Progenitor cell of endocrine pancreas (in vitro differentiated cells): Measurements from ENCODE around the gene AKT2. TPM values are rescaled to one million over a fixed set of nuclear protein-coding genes. Genes with fewer than 3 reads are reported as not detected.
A peak's percentile ranks its signal among the peaks of the same experiment; 100 is the strongest.

Source experiments
- DNase-seq: peaks from one replicate; pipeline ENCODE4 v3.0.0; 2021; ENCODE audit warnings: low spot score; ENCODE audit not compliant: unreplicated experiment
- H3K27ac Mint-ChIP-seq: 2 replicates; pipeline ENCODE4 v1.8.0; 2021; ENCODE audit warnings: mild to moderate bottlenecking, moderate library complexity, mixed read lengths
- H3K27me3 Mint-ChIP-seq: 2 replicates; pipeline ENCODE4 v1.8.0; 2021; ENCODE audit warnings: mixed read lengths
- H3K36me3 Mint-ChIP-seq: 2 replicates; pipeline ENCODE4 v1.8.0; 2022; ENCODE audit warnings: mixed read lengths; ENCODE audit not compliant: insufficient read depth
- H3K4me1 Mint-ChIP-seq: 2 replicates; pipeline ENCODE4 v1.8.0; 2021; ENCODE audit warnings: low read depth, mixed read lengths
- H3K4me3 Mint-ChIP-seq: 2 replicates; pipeline ENCODE4 v1.8.0; 2021; ENCODE audit warnings: low read depth, mild to moderate bottlenecking, moderate library complexity, mixed read lengths
- H3K9me3 Mint-ChIP-seq: 2 replicates; pipeline ENCODE4 v1.8.0; 2021; ENCODE audit warnings: low read depth, mixed read lengths
- total RNA-seq: library from RNA; stranded (reverse); gene quantifications from 2 replicates; pipeline ENCODE4 v1.2.1, GENCODE V29; 2021
- TF ChIP-seq, protein P1 (sequence below): fragments of 200-600 bp; sonication (generic); IDR thresholded peaks from one replicate; pipeline ENCODE4 v1.5.0; 2021; ENCODE audit warnings: antibody characterized with exemption, mild to moderate bottlenecking; ENCODE audit not compliant: unreplicated experiment

AKT2 gene
- total RNA-seq, 1 donor from 2014 or later: 200 TPM

DNA sequence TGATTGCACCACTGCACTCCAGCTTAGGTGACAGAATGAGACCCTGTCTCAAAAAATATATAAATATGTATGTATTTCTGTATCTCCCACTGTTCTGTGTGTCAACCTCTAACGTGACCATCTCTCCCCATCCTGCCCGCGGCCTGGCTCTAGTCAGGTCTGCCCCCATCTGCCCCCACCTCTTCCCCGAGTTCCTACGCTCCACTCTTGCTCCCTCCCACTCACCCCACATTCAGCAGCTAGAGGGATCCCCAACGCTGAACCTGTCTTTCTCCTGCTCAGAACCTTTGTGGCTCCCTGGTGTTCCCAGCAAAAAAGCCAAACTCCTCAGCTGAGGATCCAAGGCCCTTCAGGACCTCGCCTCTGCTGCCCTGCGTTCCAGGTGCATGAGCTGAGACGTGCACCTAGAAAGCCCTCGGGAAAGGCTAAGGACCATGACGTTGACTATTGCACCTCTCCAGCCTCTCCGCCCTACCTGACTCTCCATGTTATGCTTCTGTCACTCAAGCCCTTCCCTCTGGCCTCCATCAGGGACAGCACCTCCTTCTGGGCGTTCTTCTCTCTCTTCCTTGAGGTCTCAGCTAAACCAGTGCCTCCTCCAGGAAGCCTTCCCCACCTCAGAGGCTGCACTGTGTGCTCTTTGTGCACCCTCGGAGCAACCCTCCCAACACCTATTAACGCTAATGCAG lies 18.1 kb downstream of the AKT2 start:
- H3K36me3 Mint-ChIP-seq: peaks cover 8% of the 10 kb centered on the region
- no peaks in the 10 kb centered on the region for H3K27me3 Mint-ChIP-seq
- no peaks in the 10 kb centered on the region for H3K4me1 Mint-ChIP-seq
- DNase-seq: no peak
- H3K9me3 Mint-ChIP-seq: no peaks in the 10 kb centered on the region
- no peak overlapping the region for H3K4me3 Mint-ChIP-seq
- TF ChIP-seq, protein P1, sequence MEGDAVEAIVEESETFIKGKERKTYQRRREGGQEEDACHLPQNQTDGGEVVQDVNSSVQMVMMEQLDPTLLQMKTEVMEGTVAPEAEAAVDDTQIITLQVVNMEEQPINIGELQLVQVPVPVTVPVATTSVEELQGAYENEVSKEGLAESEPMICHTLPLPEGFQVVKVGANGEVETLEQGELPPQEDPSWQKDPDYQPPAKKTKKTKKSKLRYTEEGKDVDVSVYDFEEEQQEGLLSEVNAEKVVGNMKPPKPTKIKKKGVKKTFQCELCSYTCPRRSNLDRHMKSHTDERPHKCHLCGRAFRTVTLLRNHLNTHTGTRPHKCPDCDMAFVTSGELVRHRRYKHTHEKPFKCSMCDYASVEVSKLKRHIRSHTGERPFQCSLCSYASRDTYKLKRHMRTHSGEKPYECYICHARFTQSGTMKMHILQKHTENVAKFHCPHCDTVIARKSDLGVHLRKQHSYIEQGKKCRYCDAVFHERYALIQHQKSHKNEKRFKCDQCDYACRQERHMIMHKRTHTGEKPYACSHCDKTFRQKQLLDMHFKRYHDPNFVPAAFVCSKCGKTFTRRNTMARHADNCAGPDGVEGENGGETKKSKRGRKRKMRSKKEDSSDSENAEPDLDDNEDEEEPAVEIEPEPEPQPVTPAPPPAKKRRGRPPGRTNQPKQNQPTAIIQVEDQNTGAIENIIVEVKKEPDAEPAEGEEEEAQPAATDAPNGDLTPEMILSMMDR: no peak
- peak overlapping the region; percentile 26 for H3K27ac Mint-ChIP-seq

DNA sequence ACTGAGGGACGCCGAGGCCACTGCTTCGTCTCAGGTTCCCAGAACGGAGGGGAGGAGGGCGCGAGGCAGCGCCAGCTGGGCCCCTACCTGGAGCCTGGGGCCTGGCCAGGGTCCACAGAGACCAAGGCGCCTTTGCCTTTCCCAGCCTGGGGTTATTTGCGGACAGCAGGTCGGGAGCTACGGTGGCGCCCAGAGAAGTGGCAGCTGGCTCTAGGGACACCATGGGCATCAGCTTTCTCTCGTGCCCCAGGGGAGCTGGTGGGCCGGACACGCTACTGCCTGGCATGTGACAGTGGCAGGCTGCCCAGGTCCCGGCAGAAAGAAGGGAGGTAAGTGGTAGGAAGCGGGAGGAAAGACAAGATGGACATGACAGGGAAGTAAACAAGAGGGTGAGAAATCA lies 19.0 kb downstream of the AKT2 start:
- Mint-ChIP-seq H3K4me1 (no peaks in the 10 kb centered on the region), H3K27me3 (no peaks in the 10 kb centered on the region), H3K9me3 (no peaks in the 10 kb centered on the region), H3K36me3 (peaks cover 10% of the 10 kb centered on the region), H3K27ac (peak overlapping the region; percentile 85), H3K4me3 (no peak overlapping the region)
- DNase-seq: no peak
- TF ChIP-seq, protein P1: no peak

DNA sequence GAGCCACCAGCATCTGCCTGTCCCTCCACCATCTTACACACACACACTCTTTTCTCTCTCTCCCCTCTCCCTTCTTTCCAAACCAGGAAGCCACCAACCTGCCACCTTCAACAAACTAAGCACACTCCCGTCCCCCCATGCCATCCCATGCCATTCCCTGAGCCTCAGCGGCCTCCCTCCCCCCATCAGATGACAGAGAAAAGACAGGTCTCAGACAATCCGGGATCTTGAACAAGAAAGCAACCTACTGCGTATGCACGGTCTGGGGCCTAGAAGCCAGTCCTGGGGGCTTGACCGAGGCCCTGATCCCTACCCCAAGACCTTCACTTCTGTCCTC lies 19.4 kb downstream of the AKT2 start:
- Mint-ChIP-seq H3K4me1 (no peaks in the 10 kb centered on the region), H3K27me3 (no peaks in the 10 kb centered on the region), H3K9me3 (no peaks in the 10 kb centered on the region), H3K27ac (no peak overlapping the region), H3K36me3 (peaks cover 11% of the 10 kb centered on the region), H3K4me3 (no peak overlapping the region)
- TF ChIP-seq, protein P1: no peak
- no peak for DNase-seq

DNA sequence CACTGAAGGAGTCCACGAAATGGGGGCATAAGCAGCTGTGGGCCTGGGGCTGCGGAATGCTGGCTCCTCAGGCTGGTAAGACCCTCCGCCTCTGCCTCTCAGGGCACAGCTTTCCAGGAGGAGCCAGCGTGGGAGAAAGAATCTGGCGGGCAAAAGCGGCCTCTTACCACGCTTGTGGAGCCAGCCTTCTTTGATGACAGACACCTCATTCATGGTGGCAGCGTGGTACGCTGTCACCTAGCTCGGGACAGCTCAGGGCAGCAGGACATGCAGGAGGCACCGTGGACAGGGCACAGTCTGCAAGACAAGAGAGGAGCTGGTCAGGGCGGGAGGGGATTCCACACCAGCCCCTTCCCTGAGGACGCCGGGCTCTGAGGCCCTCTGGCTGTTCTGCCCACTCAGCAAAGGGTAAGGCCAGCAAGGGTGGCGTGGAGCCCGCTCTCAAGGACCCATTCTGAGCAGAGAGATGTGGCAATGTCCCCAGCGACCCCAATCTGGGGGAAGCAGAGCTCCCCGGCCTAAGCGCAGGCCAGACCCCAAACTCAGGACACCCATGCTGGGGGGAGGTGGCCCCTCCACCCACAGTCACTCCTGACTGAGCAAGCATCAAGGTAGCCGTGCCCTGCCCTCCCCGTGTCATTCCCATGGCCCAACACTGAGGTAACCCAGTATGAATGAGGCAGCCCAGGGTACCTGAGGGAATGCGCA lies 19.9 kb downstream of the AKT2 start:
- Mint-ChIP-seq H3K9me3 (no peaks in the 10 kb centered on the region), H3K27ac (no peak overlapping the region), H3K4me3 (no peak overlapping the region), H3K4me1 (no peaks in the 10 kb centered on the region), H3K36me3 (peaks cover 13% of the 10 kb centered on the region), H3K27me3 (no peaks in the 10 kb centered on the region)
- no peak for DNase-seq
- TF ChIP-seq, protein P1: no peak

DNA sequence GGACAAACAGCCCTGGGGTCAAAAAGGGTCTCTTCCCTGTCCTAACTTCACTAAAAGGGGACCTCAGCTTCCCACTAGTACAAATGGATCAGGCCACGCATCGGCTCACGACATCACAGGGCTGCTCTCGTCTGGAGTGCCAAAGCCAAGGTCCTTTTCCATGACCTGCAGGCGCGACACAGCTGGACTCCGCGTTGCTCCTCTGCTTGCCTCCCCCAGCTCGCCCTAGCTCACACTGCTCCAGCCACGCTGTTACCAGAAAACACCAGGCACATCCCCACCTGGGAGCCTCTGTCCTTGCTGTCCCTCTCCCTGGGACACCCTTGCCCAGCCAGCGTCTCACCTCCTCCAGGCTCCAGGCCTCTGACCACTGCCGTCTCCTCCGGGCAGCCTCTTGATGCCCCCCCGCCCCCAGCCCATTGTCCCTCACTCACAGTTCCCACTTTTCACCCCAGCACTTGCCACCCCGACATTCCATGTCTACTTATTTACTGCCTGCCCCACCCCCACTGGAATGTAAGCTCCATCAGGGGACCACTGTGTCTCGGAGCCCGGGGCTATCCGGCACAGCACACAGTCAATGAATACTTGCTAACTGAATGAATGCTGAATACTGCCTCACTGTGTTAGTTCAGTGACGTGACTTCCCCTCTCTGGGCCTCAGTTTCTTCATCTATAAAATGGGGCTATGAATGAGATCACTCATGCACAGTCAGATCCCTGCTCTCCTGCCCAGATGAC lies 20.7 kb downstream of the AKT2 start:
- Mint-ChIP-seq H3K27ac (no peak overlapping the region), H3K4me3 (no peak overlapping the region), H3K36me3 (peaks cover 15% of the 10 kb centered on the region)

More for the DNA sequence above, 20.7 kb downstream of the AKT2 start:
- H3K27me3 Mint-ChIP-seq: no peaks in the 10 kb centered on the region
- H3K4me1 Mint-ChIP-seq: no peaks in the 10 kb centered on the region
- TF ChIP-seq, protein P1: no peak
- no peaks in the 10 kb centered on the region for H3K9me3 Mint-ChIP-seq
- DNase-seq: no peak
